HepG2 (cell line): ENCODE results near the gene PRDM9. TPM values are rescaled to one million over a fixed set of nuclear protein-coding genes. Genes with fewer than 3 reads are reported as not detected.

Source experiments
- ARID4A ChIP-seq: sonication (generic); formaldehyde crosslinking; IDR thresholded peaks from 2 replicates; pipeline ENCODE4 v1.5.0; 2020; ENCODE audit warnings: mild to moderate bottlenecking, missing genetic modification reagents, borderline replicate concordance
- DR1 ChIP-seq: sonication (generic); formaldehyde crosslinking; IDR thresholded peaks from 2 replicates; pipeline ENCODE4 v1.8.0; 2021; ENCODE audit warnings: mild to moderate bottlenecking, missing genetic modification reagents, inconsistent platforms
- JUND ChIP-seq: sonication (generic); formaldehyde crosslinking; IDR thresholded peaks from 2 replicates; pipeline ENCODE4 v1.8.0; 2022; ENCODE audit warnings: mild to moderate bottlenecking, missing genetic modification reagents
- NR1H2 ChIP-seq: sonication (generic); formaldehyde crosslinking; IDR thresholded peaks from 2 replicates; pipeline ENCODE4 v1.8.1; 2022; ENCODE audit warnings: low read depth, missing genetic modification reagents, borderline replicate concordance
- NR2F2 ChIP-seq: IDR thresholded peaks from 2 replicates; pipeline ENCODE4 v1.6.1; 2012; ENCODE audit warnings: low read depth, inconsistent platforms, borderline replicate concordance
- PHF21A ChIP-seq: sonication (generic); formaldehyde crosslinking; IDR thresholded peaks from 2 replicates; pipeline ENCODE4 v1.5.0; 2020; ENCODE audit warnings: mild to moderate bottlenecking, missing genetic modification reagents
- SP4 ChIP-seq: sonication (generic); formaldehyde crosslinking; IDR thresholded peaks from 2 replicates; pipeline ENCODE4 v1.8.1; 2023; ENCODE audit warnings: mild to moderate bottlenecking, missing genetic modification reagents
- SP5 ChIP-seq: IDR thresholded peaks from 2 replicates; pipeline ENCODE4 v1.6.1; 2016; ENCODE audit warnings: low read depth, borderline replicate concordance
- SSRP1 ChIP-seq: IDR thresholded peaks from 2 replicates; pipeline ENCODE4 v1.6.1; 2016; ENCODE audit warnings: control low read depth
- TEF ChIP-seq: sonication (generic); formaldehyde crosslinking; IDR thresholded peaks from 2 replicates; pipeline ENCODE4 v1.5.0; 2020; ENCODE audit warnings: missing genetic modification reagents
- TOE1 ChIP-seq: sonication (generic); formaldehyde crosslinking; IDR thresholded peaks from 2 replicates; pipeline ENCODE4 v1.4.0; 2020; ENCODE audit warnings: mild to moderate bottlenecking, missing genetic modification reagents
- TSC22D2 ChIP-seq: sonication (generic); formaldehyde crosslinking; IDR thresholded peaks from 2 replicates; pipeline ENCODE4 v1.5.1; 2020; ENCODE audit warnings: missing genetic modification reagents, mild to moderate bottlenecking, borderline replicate concordance
- ZBTB39 ChIP-seq: sonication (generic); formaldehyde crosslinking; IDR thresholded peaks from 2 replicates; pipeline ENCODE4 v1.5.0; 2020; ENCODE audit warnings: missing genetic modification reagents
- ZNF256 ChIP-seq: sonication (generic); formaldehyde crosslinking; conservative IDR thresholded peaks from 2 replicates; pipeline ENCODE4 v1.4.0; 2020; ENCODE audit warnings: missing genetic modification reagents
- ZNF33A ChIP-seq: sonication (generic); formaldehyde crosslinking; IDR thresholded peaks from 2 replicates; pipeline ENCODE4 v1.5.1; 2020; ENCODE audit warnings: missing genetic modification reagents, mild to moderate bottlenecking, moderate library complexity, borderline replicate concordance
- ZNF775 ChIP-seq: sonication (generic); formaldehyde crosslinking; IDR thresholded peaks from 2 replicates; pipeline ENCODE4 v1.4.0; 2020; ENCODE audit warnings: missing genetic modification reagents, mild to moderate bottlenecking, moderate library complexity, borderline replicate concordance
- polyA plus RNA-seq, 8 experiments: library from polyadenylated mRNA; depleted of rRNA in 3 of 8; stranded (reverse) in 7 of 8; unstranded in 1 of 8; fragments of >200 nt; fragmentation: Illumina TruSeq in 4 of 8; extraction: Trizol in 4 of 8; gene quantifications; 2 replicates each; pipeline versions ENCODE4 v1.2.1 to v1.2.3, GENCODE V29; 2011 to 2016; ENCODE audit warnings: low read depth in 4 of 8, missing spikeins in 1 of 8, mixed read lengths in 1 of 8; ENCODE audit not compliant: insufficient read depth in 1 of 8
- total RNA-seq, 5 experiments: library from RNA; depleted of rRNA; stranded (reverse); fragments of >200 nt; fragmentation: Illumina TruSeq; extraction: Trizol; gene quantifications; 2 replicates each; pipeline ENCODE4 v1.2.3, GENCODE V29; 2016; ENCODE audit warnings: low read depth in 1 of 5
- TF ChIP-seq, protein P1 (sequence below): sonication (generic); formaldehyde crosslinking; IDR thresholded peaks from 2 replicates; pipeline ENCODE4 v1.4.0; 2020; ENCODE audit warnings: missing genetic modification reagents, borderline replicate concordance
- TF ChIP-seq, protein P2 (sequence below): sonication (generic); formaldehyde crosslinking; IDR thresholded peaks from 2 replicates; pipeline ENCODE4 v1.4.0; 2020; ENCODE audit warnings: mild to moderate bottlenecking, missing genetic modification reagents
- TF ChIP-seq, protein P3 (sequence below): IDR thresholded peaks from 2 replicates; pipeline ENCODE4 v1.6.1; 2012; ENCODE audit warnings: inconsistent platforms

Gene PRDM9
- total and polyA plus RNA-seq, 2 of the 13 experiments (the other 11 are each of a cell fraction or from before 2014, with no cell fraction given) = not detected

- no peak for TF ChIP-seq TOE1 (CRISPR knock-in tag)
- TF ChIP-seq NR1H2 (CRISPR knock-in tag) = no peak
- TF ChIP-seq SP4 (CRISPR knock-in tag) = peak; percentile 90
- TF ChIP-seq NR2F2 = no peak
- no peak for TF ChIP-seq ARID4A (CRISPR knock-in tag)
- no peak for TF ChIP-seq DR1 (CRISPR knock-in tag)
- TF ChIP-seq SSRP1 (CRISPR knock-in tag) = no peak
- TF ChIP-seq ZNF256 (CRISPR knock-in tag) = no peak
- no peak for TF ChIP-seq TEF (CRISPR knock-in tag)
- TF ChIP-seq SP5 (CRISPR knock-in tag) = peak; percentile 55; the same call in 1 of the 2 replicates
- no peak for TF ChIP-seq TSC22D2 (CRISPR knock-in tag)
- no peak for TF ChIP-seq ZBTB39 (CRISPR knock-in tag)
- TF ChIP-seq, protein P1, sequence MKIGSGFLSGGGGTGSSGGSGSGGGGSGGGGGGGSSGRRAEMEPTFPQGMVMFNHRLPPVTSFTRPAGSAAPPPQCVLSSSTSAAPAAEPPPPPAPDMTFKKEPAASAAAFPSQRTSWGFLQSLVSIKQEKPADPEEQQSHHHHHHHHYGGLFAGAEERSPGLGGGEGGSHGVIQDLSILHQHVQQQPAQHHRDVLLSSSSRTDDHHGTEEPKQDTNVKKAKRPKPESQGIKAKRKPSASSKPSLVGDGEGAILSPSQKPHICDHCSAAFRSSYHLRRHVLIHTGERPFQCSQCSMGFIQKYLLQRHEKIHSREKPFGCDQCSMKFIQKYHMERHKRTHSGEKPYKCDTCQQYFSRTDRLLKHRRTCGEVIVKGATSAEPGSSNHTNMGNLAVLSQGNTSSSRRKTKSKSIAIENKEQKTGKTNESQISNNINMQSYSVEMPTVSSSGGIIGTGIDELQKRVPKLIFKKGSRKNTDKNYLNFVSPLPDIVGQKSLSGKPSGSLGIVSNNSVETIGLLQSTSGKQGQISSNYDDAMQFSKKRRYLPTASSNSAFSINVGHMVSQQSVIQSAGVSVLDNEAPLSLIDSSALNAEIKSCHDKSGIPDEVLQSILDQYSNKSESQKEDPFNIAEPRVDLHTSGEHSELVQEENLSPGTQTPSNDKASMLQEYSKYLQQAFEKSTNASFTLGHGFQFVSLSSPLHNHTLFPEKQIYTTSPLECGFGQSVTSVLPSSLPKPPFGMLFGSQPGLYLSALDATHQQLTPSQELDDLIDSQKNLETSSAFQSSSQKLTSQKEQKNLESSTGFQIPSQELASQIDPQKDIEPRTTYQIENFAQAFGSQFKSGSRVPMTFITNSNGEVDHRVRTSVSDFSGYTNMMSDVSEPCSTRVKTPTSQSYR (CRISPR knock-in tag) = peak; percentile 85; the same call in 1 of the 2 replicates
- TF ChIP-seq PHF21A (CRISPR knock-in tag) = no peak
- TF ChIP-seq ZNF33A (CRISPR knock-in tag) = no peak
- no peak for TF ChIP-seq ZNF775 (CRISPR knock-in tag)
- TF ChIP-seq, protein P2, sequence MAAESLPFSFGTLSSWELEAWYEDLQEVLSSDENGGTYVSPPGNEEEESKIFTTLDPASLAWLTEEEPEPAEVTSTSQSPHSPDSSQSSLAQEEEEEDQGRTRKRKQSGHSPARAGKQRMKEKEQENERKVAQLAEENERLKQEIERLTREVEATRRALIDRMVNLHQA (CRISPR knock-in tag) = no peak
- TF ChIP-seq, protein P3, sequence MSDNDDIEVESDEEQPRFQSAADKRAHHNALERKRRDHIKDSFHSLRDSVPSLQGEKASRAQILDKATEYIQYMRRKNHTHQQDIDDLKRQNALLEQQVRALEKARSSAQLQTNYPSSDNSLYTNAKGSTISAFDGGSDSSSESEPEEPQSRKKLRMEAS = peak; percentile 33; the same call in 1 of the 2 replicates
- TF ChIP-seq JUND (CRISPR knock-in tag) = no peak
Observed at GRCh38 chr5:23507278-23507685, at the start of gene PRDM9 (continued).
